ENCODE measurements around the gene UBE2E3.
A peak's percentile ranks its signal among the peaks of the same experiment; 100 is the strongest.

Gene UBE2E3

DNA sequence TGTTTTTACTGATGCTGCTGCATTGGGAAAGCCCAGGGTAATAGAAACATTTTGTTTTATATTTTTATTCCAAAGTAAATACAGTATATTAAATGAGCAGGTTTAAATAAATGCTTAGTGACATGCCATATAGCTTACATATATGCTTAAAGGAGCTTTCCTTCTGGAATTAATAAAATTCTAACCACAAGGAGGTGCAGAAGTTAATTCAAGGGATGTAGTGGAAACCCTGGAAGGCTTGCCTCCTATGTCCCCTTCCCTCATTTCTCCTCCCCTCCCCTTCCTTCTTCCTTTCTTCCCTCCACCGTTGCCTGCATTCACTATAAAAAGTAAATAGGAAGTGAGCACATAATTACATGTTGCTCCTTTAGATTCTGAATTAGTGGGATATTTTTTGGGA lies 96.3 kb downstream of the UBE2E3 start:
- no peaks in the 10 kb centered on the region for H4K20me1 ChIP-seq (ENCODE audit: control insufficient read depth, insufficient read depth, low read depth, low read length)
- no peaks in the 10 kb centered on the region for H3K36me3 ChIP-seq (ENCODE audit: control insufficient read depth, low read length)
- H3F3A ChIP-seq (ENCODE audit: control insufficient read depth, insufficient read depth): no peaks in the 10 kb centered on the region
- no peak overlapping the region for H3K4me2 ChIP-seq (ENCODE audit: low read length)
- no peaks in the 10 kb centered on the region for H3K9me2 ChIP-seq (replicated peaks; ENCODE audit: control insufficient read depth, low read length)
- no peaks in the 10 kb centered on the region for H3K4me1 ChIP-seq (ENCODE audit: control insufficient read depth, low read length)
- no peak for TF ChIP-seq CTCF (IDR thresholded peaks at IDR 0.05; ENCODE audit: low read depth, low read length, poor library complexity, severe bottlenecking)
- no peak for TF ChIP-seq EZH2phosphoT487 (IDR thresholded peaks at IDR 0.05; ENCODE audit: borderline replicate concordance, low read length)
- no peaks in the 10 kb centered on the region for H3K79me2 ChIP-seq (ENCODE audit: control insufficient read depth, low read length)
- H3K9me3 ChIP-seq (ENCODE audit: control insufficient read depth, insufficient read depth, low read length): no peaks in the 10 kb centered on the region
- no peak overlapping the region for H3K4me3 ChIP-seq (ENCODE audit: low read length)
- H3K27ac ChIP-seq (ENCODE audit: low read depth, low read length): no peak overlapping the region
- H3K27me3 ChIP-seq (ENCODE audit: control insufficient read depth, low read length): no peaks in the 10 kb centered on the region

- no peak for TF ChIP-seq EZH2phosphoT487 (IDR thresholded peaks at IDR 0.05; ENCODE audit: borderline replicate concordance, low read length)
- peak; percentile 62 for TF ChIP-seq CTCF (IDR thresholded peaks at IDR 0.05; ENCODE audit: low read depth, low read length, poor library complexity, severe bottlenecking)
- Histone ChIP-seq H3K9me2 (replicated peaks; ENCODE audit: control insufficient read depth, low read length) (no peaks in the 10 kb centered on the region), H3K4me3 (ENCODE audit: low read length) (no peak overlapping the region), H3K79me2 (ENCODE audit: control insufficient read depth, low read length) (no peaks in the 10 kb centered on the region), H3K4me1 (ENCODE audit: control insufficient read depth, low read length) (no peaks in the 10 kb centered on the region), H3K36me3 (ENCODE audit: control insufficient read depth, low read length) (no peaks in the 10 kb centered on the region), H3F3A (ENCODE audit: control insufficient read depth, insufficient read depth) (no peaks in the 10 kb centered on the region), H3K27me3 (ENCODE audit: control insufficient read depth, low read length) (no peaks in the 10 kb centered on the region), H3K27ac (ENCODE audit: low read depth, low read length) (no peak overlapping the region), H3K4me2 (ENCODE audit: low read length) (no peak overlapping the region), H4K20me1 (ENCODE audit: control insufficient read depth, insufficient read depth, low read depth, low read length) (no peaks in the 10 kb centered on the region), H3K9me3 (ENCODE audit: control insufficient read depth, insufficient read depth, low read length) (no peaks in the 10 kb centered on the region)
Observed at GRCh38 chr2:181077128-181077709, 96.8 kb downstream of the UBE2E3 start.

GRCh38 chr2:181083140-181083539 lies 102.7 kb downstream of the UBE2E3 start:
- H3K27me3 ChIP-seq (ENCODE audit: control insufficient read depth, low read length): no peaks in the 10 kb centered on the region
- H3K9me3 ChIP-seq (ENCODE audit: control insufficient read depth, insufficient read depth, low read length): no peaks in the 10 kb centered on the region
- H3K4me2 ChIP-seq (ENCODE audit: low read length): no peak overlapping the region
- TF ChIP-seq EZH2phosphoT487 (IDR thresholded peaks at IDR 0.05; ENCODE audit: borderline replicate concordance, low read length) (no peak), CTCF (IDR thresholded peaks at IDR 0.05; ENCODE audit: low read depth, low read length, poor library complexity, severe bottlenecking) (no peak)
- H3K9me2 ChIP-seq (replicated peaks; ENCODE audit: control insufficient read depth, low read length): no peaks in the 10 kb centered on the region
- no peak overlapping the region for H3K4me3 ChIP-seq (ENCODE audit: low read length)
- no peaks in the 10 kb centered on the region for H3K36me3 ChIP-seq (ENCODE audit: control insufficient read depth, low read length)
- H3K27ac ChIP-seq (ENCODE audit: low read depth, low read length): no peak overlapping the region
- H3K4me1 ChIP-seq (ENCODE audit: control insufficient read depth, low read length): no peaks in the 10 kb centered on the region
- no peaks in the 10 kb centered on the region for H4K20me1 ChIP-seq (ENCODE audit: control insufficient read depth, insufficient read depth, low read depth, low read length)
- no peaks in the 10 kb centered on the region for H3F3A ChIP-seq (ENCODE audit: control insufficient read depth, insufficient read depth)
- H3K79me2 ChIP-seq (ENCODE audit: control insufficient read depth, low read length): no peaks in the 10 kb centered on the region

Data from DOHH2 (cell line).